Parathyroid adenoma (tissue), 2 donors: ENCODE data around the gene EDN3.

Experiments
- H2AFZ ChIP-seq: fragments of 300-600 bp; sonication (generic); one replicate; pipeline ENCODE4 v1.7.0; 2017; ENCODE audit warnings: antibody characterized with exemption, mild to moderate bottlenecking
- H3K27ac ChIP-seq: fragments of 300-600 bp; sonication (generic); one replicate; pipeline ENCODE4 v1.7.0; 2017
- H3K27me3 ChIP-seq: fragments of 300-600 bp; sonication (generic); one replicate; pipeline ENCODE4 v1.7.0; 2017; ENCODE audit warnings: low read length; ENCODE audit not compliant: control insufficient read depth, insufficient read depth
- H3K36me3 ChIP-seq: fragments of 300-600 bp; sonication (generic); one replicate; pipeline ENCODE4 v1.7.0; 2017; ENCODE audit warnings: low read length; ENCODE audit not compliant: control insufficient read depth, insufficient read depth
- H3K4me1 ChIP-seq: fragments of 300-600 bp; sonication (generic); one replicate; pipeline ENCODE4 v1.7.0; 2017; ENCODE audit warnings: control low read depth
- H3K4me2 ChIP-seq: fragments of 300-600 bp; sonication (generic); one replicate; pipeline ENCODE4 v1.7.0; 2017; ENCODE audit warnings: low read length
- H3K4me3 ChIP-seq: fragments of 300-600 bp; sonication (generic); one replicate; pipeline ENCODE4 v1.7.0; 2017; ENCODE audit warnings: low read depth, low read length
- H3K79me2 ChIP-seq: fragments of 300-600 bp; sonication (generic); one replicate; pipeline ENCODE4 v1.7.0; 2017; ENCODE audit warnings: control low read depth
- H3K9ac ChIP-seq: fragments of 300-600 bp; sonication (generic); one replicate; pipeline ENCODE4 v1.7.0; 2017; ENCODE audit warnings: mild to moderate bottlenecking
- H3K9me3 ChIP-seq: fragments of 300-600 bp; sonication (generic); one replicate; pipeline ENCODE4 v1.7.0; 2017; ENCODE audit warnings: low read length; ENCODE audit not compliant: control insufficient read depth
- TF ChIP-seq, protein P1 (sequence below): fragments of 300-600 bp; sonication (generic); IDR thresholded peaks from one replicate; pipeline ENCODE4 v1.7.0; 2017; ENCODE audit warnings: antibody characterized with exemption, mild to moderate bottlenecking
- donor health status: primary hyperparathyroidism.

EDN3 gene

DNA sequence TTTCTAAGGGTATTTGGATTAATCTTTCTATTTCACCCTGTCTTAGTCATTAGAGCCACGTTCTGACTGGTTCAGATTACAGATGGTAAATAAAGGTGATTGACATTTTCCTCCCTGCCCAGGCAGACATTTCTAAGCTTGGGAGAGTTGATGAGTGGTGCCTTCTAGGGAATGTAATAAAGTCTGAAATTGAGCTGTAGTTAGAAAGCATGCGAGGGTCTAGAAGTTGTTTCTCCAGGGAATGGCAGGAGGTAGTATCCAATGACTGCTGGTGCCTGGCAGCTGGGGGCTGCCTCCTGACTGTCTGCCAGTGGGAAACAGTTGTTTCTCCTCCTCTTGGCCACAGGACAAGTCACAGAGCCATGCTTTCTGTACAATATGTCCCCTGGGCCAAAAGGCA is 14.6 kb downstream of the EDN3 start:
- no peak overlapping the region for H3K4me2 ChIP-seq
- no peaks in the 10 kb centered on the region for H3K79me2 ChIP-seq
- no peak overlapping the region for H3K9ac ChIP-seq
- no peak overlapping the region for H2AFZ ChIP-seq
- no peak overlapping the region for H3K4me3 ChIP-seq
- TF ChIP-seq, protein P1, sequence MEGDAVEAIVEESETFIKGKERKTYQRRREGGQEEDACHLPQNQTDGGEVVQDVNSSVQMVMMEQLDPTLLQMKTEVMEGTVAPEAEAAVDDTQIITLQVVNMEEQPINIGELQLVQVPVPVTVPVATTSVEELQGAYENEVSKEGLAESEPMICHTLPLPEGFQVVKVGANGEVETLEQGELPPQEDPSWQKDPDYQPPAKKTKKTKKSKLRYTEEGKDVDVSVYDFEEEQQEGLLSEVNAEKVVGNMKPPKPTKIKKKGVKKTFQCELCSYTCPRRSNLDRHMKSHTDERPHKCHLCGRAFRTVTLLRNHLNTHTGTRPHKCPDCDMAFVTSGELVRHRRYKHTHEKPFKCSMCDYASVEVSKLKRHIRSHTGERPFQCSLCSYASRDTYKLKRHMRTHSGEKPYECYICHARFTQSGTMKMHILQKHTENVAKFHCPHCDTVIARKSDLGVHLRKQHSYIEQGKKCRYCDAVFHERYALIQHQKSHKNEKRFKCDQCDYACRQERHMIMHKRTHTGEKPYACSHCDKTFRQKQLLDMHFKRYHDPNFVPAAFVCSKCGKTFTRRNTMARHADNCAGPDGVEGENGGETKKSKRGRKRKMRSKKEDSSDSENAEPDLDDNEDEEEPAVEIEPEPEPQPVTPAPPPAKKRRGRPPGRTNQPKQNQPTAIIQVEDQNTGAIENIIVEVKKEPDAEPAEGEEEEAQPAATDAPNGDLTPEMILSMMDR = no peak
- no peaks in the 10 kb centered on the region for H3K36me3 ChIP-seq
- H3K9me3 ChIP-seq = no peaks in the 10 kb centered on the region
- H3K27me3 ChIP-seq = peaks cover 3% of the 10 kb centered on the region
- H3K4me1 ChIP-seq = no peaks in the 10 kb centered on the region
- H3K27ac ChIP-seq = no peak overlapping the region

DNA sequence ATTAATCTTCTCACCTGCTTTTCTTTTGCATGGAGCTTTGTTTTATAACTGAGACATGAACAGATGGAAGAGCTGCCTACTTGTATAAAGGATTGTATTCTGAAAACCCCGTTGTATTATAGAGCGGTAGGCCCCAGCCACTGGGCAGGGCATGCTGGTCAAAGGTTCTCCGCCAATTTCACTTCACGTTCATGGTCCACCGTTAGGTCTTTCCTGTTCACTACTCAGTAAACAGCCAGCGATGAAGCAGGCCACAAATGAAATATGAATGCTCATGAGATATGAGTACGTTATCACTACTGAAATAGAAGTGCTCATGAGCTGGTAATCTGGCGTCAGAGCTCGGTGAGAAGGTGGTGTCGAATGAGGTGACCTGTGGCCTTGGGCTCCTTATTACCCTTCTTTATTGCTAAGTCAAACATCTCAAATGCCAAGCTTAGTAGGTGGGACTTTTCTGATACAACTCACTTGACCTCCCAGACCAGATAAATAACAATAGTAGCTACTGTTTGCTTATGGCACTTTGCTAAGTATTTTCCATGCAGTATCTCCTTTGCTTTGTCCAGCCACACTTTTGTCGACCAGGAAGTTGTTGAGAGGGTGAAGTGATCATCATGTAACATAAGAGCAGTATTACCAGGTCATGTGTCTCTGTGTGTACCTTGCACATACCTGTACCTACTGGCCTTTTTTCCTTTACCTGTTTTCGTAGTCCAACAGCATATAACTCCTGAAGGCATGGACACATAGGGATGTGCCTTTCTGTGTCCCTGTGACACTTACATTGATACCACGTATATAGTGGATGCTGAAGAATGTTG is 16.7 kb downstream of the EDN3 start:
- no peak overlapping the region for H3K27ac ChIP-seq
- H3K9me3 ChIP-seq = no peaks in the 10 kb centered on the region
- peaks cover 3% of the 10 kb centered on the region for H3K27me3 ChIP-seq
- H3K4me1 ChIP-seq = no peaks in the 10 kb centered on the region
- TF ChIP-seq, protein P1 = no peak
- no peaks in the 10 kb centered on the region for H3K79me2 ChIP-seq
- no peak overlapping the region for H3K4me3 ChIP-seq
- H2AFZ ChIP-seq = no peak overlapping the region
- no peak overlapping the region for H3K9ac ChIP-seq
- H3K36me3 ChIP-seq = no peaks in the 10 kb centered on the region
- H3K4me2 ChIP-seq = no peak overlapping the region

DNA sequence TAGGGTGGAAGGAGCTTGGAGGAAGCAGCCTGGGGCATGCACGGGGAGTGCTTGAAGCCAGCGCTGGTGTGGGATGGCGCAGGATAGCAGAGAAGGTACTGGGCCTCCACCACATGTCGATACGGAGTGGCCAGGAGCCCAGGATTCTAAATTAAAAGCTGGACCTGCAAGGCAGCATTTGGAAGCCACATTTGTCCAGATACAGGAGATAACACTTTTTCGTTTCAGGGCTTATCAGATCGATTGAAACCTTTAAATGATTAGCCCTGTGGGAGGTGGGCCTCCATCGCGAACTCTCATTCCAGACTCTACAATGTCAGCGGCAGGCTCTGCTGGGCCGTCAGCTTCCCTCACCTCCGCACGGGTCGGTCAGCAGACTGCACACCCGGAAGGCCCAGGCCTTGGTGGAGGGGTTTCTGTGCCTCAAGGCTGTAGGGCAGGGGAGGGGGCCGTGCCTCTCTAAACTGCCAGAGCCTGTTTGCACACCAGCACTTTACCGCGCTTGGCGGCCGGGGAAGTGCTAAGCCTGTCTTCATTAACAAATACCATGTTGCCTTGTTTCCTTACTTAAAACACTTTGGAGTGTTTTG is 17.9 kb downstream of the EDN3 start:
- no peaks in the 10 kb centered on the region for H3K27me3 ChIP-seq
- no peaks in the 10 kb centered on the region for H3K4me1 ChIP-seq
- H3K27ac ChIP-seq = no peak overlapping the region
- H3K9me3 ChIP-seq = no peaks in the 10 kb centered on the region
- no peak overlapping the region for H3K4me3 ChIP-seq
- TF ChIP-seq, protein P1 = no peak
- H3K36me3 ChIP-seq = no peaks in the 10 kb centered on the region
- no peak overlapping the region for H3K4me2 ChIP-seq
- H3K9ac ChIP-seq = no peak overlapping the region
- no peaks in the 10 kb centered on the region for H3K79me2 ChIP-seq
- no peak overlapping the region for H2AFZ ChIP-seq

DNA sequence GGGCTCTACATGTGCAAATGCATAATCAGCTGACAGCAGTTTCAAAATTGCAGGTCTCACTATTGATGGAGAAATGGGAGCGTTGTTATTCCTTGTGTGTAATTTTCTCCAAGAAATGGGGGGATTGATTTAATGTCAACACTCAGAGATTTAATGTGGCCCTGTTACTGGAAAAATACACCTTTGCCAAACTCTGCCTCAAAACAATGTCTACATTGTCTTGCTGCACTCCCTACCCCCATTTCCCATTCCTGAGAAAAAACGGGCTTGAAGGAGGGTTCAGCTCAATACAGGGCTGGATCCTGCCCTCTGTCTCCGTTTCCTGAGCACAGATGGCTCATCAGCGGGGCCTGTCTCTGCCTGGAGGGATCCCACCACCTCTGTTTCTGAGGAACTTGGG is 18.4 kb downstream of the EDN3 start:
- no peaks in the 10 kb centered on the region for H3K9me3 ChIP-seq
- no peak overlapping the region for H3K4me2 ChIP-seq
- no peak overlapping the region for H3K4me3 ChIP-seq
- no peaks in the 10 kb centered on the region for H3K36me3 ChIP-seq
- TF ChIP-seq, protein P1 = no peak
- H3K27ac ChIP-seq = no peak overlapping the region
- no peak overlapping the region for H2AFZ ChIP-seq
- H3K79me2 ChIP-seq = no peaks in the 10 kb centered on the region
- H3K4me1 ChIP-seq = no peaks in the 10 kb centered on the region
- H3K9ac ChIP-seq = no peak overlapping the region
- H3K27me3 ChIP-seq = no peaks in the 10 kb centered on the region

DNA sequence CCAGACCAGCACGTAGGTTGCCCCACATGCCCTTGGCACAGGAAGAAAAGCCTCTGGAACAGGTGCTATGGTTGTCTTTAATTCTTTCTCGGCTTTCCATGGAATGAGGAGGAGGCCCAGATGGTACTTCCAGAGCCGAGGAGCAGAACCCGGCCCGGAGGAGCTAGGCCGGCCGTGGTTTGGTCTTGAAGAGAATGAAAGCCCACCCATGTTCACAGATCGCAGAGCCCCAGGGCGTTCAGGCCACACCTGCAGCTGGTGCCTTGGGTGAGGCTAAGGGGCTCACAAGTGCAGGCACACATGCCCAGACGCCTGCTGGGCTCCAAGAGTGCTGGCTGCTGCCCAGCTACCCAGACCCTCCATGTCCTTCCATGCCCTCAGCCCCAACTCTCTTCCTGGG is 20.0 kb downstream of the EDN3 start:
- H3K4me1 ChIP-seq = no peaks in the 10 kb centered on the region
- TF ChIP-seq, protein P1 = no peak
- H3K4me3 ChIP-seq = no peak overlapping the region
- H3K4me2 ChIP-seq = no peak overlapping the region
- H3K9me3 ChIP-seq = no peaks in the 10 kb centered on the region
- no peaks in the 10 kb centered on the region for H3K27me3 ChIP-seq
- no peak overlapping the region for H3K9ac ChIP-seq
- H3K79me2 ChIP-seq = no peaks in the 10 kb centered on the region
- no peaks in the 10 kb centered on the region for H3K36me3 ChIP-seq
- H3K27ac ChIP-seq = no peak overlapping the region
- H2AFZ ChIP-seq = no peak overlapping the region
